DMS153 treated with DMSO at 0.1 percent for 48 hours (cell line): ENCODE data around the gene FGF18.
"Not testable (repeated sequence)": the region's sequence is repeated elsewhere in the genome, so short reads cannot be mapped to it uniquely, and the experiment has no call there.

Experiments
- DNase-seq: peaks from one replicate; lab custom pipeline; 2025; ENCODE audit not compliant: unreplicated experiment; lab: John Stamatoyannopoulos, UW

The FGF18 gene

GRCh38 chr5:171418982-171419687, at the start of gene FGF18:
TSS of gene FGF18 (plus strand) at chr5:171419647. CDS start at chr5:171420200, 553 bp downstream.
- no peak for DNase-seq

- DNase-seq = no peak
Observed at GRCh38 chr5:171369898-171370297, 49.5 kb upstream of the FGF18 start.

- not testable (repeated sequence) for DNase-seq
Observed at GRCh38 chr5:171370881-171371280, 48.6 kb upstream of the FGF18 start.

- no peak for DNase-seq
Observed at GRCh38 chr5:171371326-171371725, 48.1 kb upstream of the FGF18 start.

GRCh38 chr5:171379961-171380360, 39.5 kb upstream of the FGF18 start:
- no peak for DNase-seq

GRCh38 chr5:171384416-171384815, 35.0 kb upstream of the FGF18 start:
- not testable (repeated sequence) for DNase-seq

- not testable (repeated sequence) for DNase-seq
Observed at GRCh38 chr5:171384999-171385398, 34.4 kb upstream of the FGF18 start.

GRCh38 chr5:171386006-171386671, 33.3 kb upstream of the FGF18 start:
- no peak for DNase-seq

- DNase-seq = no peak
Observed at GRCh38 chr5:171386861-171387344, 32.5 kb upstream of the FGF18 start.

- peak; percentile 74 for DNase-seq
Observed at GRCh38 chr5:171387345-171387969, 32.0 kb upstream of the FGF18 start, which contains the start of gene NPM1. TSS of gene NPM1 (plus strand) at chr5:171387849. CDS start at chr5:171387949, 100 bp downstream.

GRCh38 chr5:171387970-171388815, 31.3 kb upstream of the FGF18 start:
- DNase-seq = no peak

- DNase-seq = no peak
Observed at GRCh38 chr5:171388816-171389168, 30.7 kb upstream of the FGF18 start.

GRCh38 chr5:171390883-171391677, 28.4 kb upstream of the FGF18 start:
- DNase-seq = no peak

GRCh38 chr5:171391996-171392577, 27.4 kb upstream of the FGF18 start:
- DNase-seq = no peak

GRCh38 chr5:171392585-171393159, 26.8 kb upstream of the FGF18 start:
- DNase-seq = no peak

- no peak for DNase-seq
Observed at GRCh38 chr5:171395042-171395441, 24.4 kb upstream of the FGF18 start.

- DNase-seq = not testable (repeated sequence)
Observed at GRCh38 chr5:171396583-171396982, 22.9 kb upstream of the FGF18 start.

- DNase-seq = no peak
Observed at GRCh38 chr5:171397190-171397589, 22.3 kb upstream of the FGF18 start.

- DNase-seq = no peak
Observed at GRCh38 chr5:171397599-171397998, 21.8 kb upstream of the FGF18 start.
